Vagina (tissue), 2 donors: Measurements from ENCODE around the gene SHC3. TPM values are rescaled to one million over a fixed set of nuclear protein-coding genes. Genes with fewer than 3 reads are reported as not detected.
A peak's percentile ranks its signal among the peaks of the same experiment; 100 is the strongest.

Experiments used
- DNase-seq, 2 donors: peaks; one replicate each; pipeline ENCODE4 v3.0.0-alpha.2; 2017; ENCODE audit errors: extremely low spot score in 2 of 2
- H3K27ac ChIP-seq: fragments of 200-600 bp; sonication (generic); one replicate; pipeline ENCODE4 v1.5.1; 2019
- H3K27me3 ChIP-seq: fragments of 200-600 bp; sonication (generic); one replicate; pipeline ENCODE4 v1.5.1; 2019
- H3K36me3 ChIP-seq, 2 donors: fragments of 200-600 bp; sonication (generic); one replicate each; pipeline ENCODE4 v1.5.1; 2017 to 2019
- H3K4me1 ChIP-seq: fragments of 200-600 bp; sonication (generic); one replicate; pipeline ENCODE4 v1.5.1; 2019
- H3K4me3 ChIP-seq, 2 donors: fragments of 200-600 bp; sonication (generic); 1 replicate in 1 of 2; 2 replicates in 1 of 2; pipeline ENCODE4 v1.5.1; 2016 to 2019
- H3K9me3 ChIP-seq: fragments of 200-600 bp; sonication (generic); one replicate; pipeline ENCODE4 v1.5.1; 2019
- CTCF ChIP-seq, 3 experiments: fragments of 450-650 bp in 2 of 3; fragments of 200-600 bp in 1 of 3; sonication (generic) in 1 of 3; IDR thresholded peaks; one replicate each; pipeline ENCODE4 v1.5.1; 2017 to 2019; ENCODE audit warnings: antibody characterized with exemption in 3 of 3, mild to moderate bottlenecking in 2 of 3, moderate library complexity in 2 of 3
- POLR2A ChIP-seq, 2 donors: fragments of 450-650 bp; IDR thresholded peaks; one replicate each; pipeline ENCODE4 v1.6.1; 2017; ENCODE audit warnings: antibody characterized with exemption in 2 of 2, mild to moderate bottlenecking in 2 of 2, moderate library complexity in 2 of 2
- POLR2AphosphoS5 ChIP-seq, 2 donors: sonication (generic); formaldehyde crosslinking; IDR thresholded peaks; one replicate each; pipeline ENCODE4 v1.9.0; 2017; ENCODE audit warnings: antibody characterized with exemption in 2 of 2, mild to moderate bottlenecking in 2 of 2, low read depth in 1 of 2; ENCODE audit not compliant: insufficient read depth in 1 of 2
- intact Hi-C: fragments of 100-400 bp; cut with DNase I; formaldehyde crosslinking; loops from one replicate; pipeline ENCODE4 v1.15.1; 2023
- total RNA-seq: library from RNA; depleted of rRNA; stranded (reverse); fragments of >200 nt; gene quantifications from one replicate; pipeline ENCODE4 v1.2.3, GENCODE V29; 2016

Gene SHC3
- total RNA-seq, 1 donor from 2014 or later: 6.1 TPM

DNA sequence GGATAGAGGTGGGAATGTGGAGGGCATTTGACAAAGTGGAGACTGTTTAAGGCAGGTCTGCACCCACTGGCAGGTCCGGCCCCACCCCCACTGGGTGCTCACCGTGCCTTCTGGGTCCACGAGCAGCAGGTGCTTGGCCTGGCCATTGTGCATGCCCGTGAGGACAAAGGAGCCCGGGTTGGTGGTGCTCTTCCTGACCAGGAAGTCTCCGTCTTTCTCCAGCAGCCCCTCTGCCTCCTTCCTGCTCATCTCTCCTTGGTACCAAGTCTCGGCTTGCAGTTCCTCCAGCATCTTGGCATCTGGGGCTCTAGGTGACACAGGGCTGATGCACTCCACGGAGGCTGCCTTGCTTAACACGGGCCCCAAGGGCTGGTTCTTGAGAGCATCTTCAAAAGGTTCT, 140.7 kb downstream of the SHC3 start:
- H3K4me1 ChIP-seq: peaks cover 37% of the 10 kb centered on the region
- H3K27ac ChIP-seq: peak overlapping the region; percentile 66
- H3K9me3 ChIP-seq: no peaks in the 10 kb centered on the region
- peak in 1 of 2 donors; percentile 84 for DNase-seq
- no peaks in the 10 kb centered on the region for H3K36me3 ChIP-seq
- H3K27me3 ChIP-seq: no peaks in the 10 kb centered on the region
- TF ChIP-seq POLR2AphosphoS5 (IDR thresholded peaks at IDR 0.05; ENCODE audit: insufficient read depth in 1 of 2, low read depth in 1 of 2) (no peak), CTCF (IDR thresholded peaks at IDR 0.05) (no peak), POLR2A (IDR thresholded peaks at IDR 0.05) (no peak)
- no peak overlapping the region for H3K4me3 ChIP-seq
- intact Hi-C loops: no loop called here

DNA sequence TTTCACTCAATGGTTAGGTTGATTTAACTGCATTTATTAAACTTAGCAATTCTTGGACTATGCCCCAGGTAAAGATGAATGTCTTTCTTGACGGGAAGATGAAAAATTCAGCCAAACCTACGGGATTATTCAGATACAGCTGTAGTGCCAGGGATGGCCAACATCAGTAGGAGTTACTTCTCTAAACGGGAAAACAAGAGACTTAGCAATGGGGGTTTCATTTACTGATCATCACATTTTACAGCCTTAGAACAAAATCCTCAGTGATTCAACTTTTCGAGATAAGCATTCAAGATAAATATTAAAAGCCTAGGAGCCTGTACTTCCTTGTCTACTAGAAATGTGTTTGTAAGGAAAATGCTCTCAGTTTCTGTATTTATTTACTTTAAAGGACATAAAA, 141.3 kb downstream of the SHC3 start:
- Histone ChIP-seq H3K4me3 (no peak overlapping the region), H3K27me3 (no peaks in the 10 kb centered on the region), H3K27ac (peak overlapping the region; percentile 66), H3K9me3 (no peaks in the 10 kb centered on the region), H3K4me1 (peaks cover 37% of the 10 kb centered on the region), H3K36me3 (no peaks in the 10 kb centered on the region)
- intact Hi-C loops: no loop called here
- TF ChIP-seq POLR2A (IDR thresholded peaks at IDR 0.05) (no peak), CTCF (IDR thresholded peaks at IDR 0.05) (no peak), POLR2AphosphoS5 (IDR thresholded peaks at IDR 0.05; ENCODE audit: insufficient read depth in 1 of 2, low read depth in 1 of 2) (no peak)
- no peak for DNase-seq

GRCh38 chr9:89036891-89037290, 141.7 kb downstream of the SHC3 start:
- intact Hi-C loops: no loop called here
- H3K27me3 ChIP-seq: no peaks in the 10 kb centered on the region
- DNase-seq: peak in 1 of 2 donors; percentile 52
- no peaks in the 10 kb centered on the region for H3K36me3 ChIP-seq
- peaks cover 37% of the 10 kb centered on the region for H3K4me1 ChIP-seq
- no peak overlapping the region for H3K27ac ChIP-seq
- H3K4me3 ChIP-seq: no peak overlapping the region
- no peaks in the 10 kb centered on the region for H3K9me3 ChIP-seq
- TF ChIP-seq POLR2AphosphoS5 (IDR thresholded peaks at IDR 0.05; ENCODE audit: insufficient read depth in 1 of 2, low read depth in 1 of 2) (no peak), POLR2A (IDR thresholded peaks at IDR 0.05) (no peak), CTCF (IDR thresholded peaks at IDR 0.05) (no peak)

- intact Hi-C loops: no loop called here
- peak in 1 of 2 donors; percentile 80 for DNase-seq
- no peak overlapping the region for H3K27ac ChIP-seq
These were observed 142.2 kb downstream of the SHC3 start for GRCh38 chr9:89036383-89036782.

More at GRCh38 chr9:89036383-89036782, 142.2 kb downstream of the SHC3 start:
- no peaks in the 10 kb centered on the region for H3K27me3 ChIP-seq
- no peak overlapping the region for H3K4me3 ChIP-seq
- TF ChIP-seq POLR2A (IDR thresholded peaks at IDR 0.05) (no peak), CTCF (IDR thresholded peaks at IDR 0.05) (no peak), POLR2AphosphoS5 (IDR thresholded peaks at IDR 0.05; ENCODE audit: insufficient read depth in 1 of 2, low read depth in 1 of 2) (no peak)
- peaks cover 37% of the 10 kb centered on the region for H3K4me1 ChIP-seq
- no peaks in the 10 kb centered on the region for H3K9me3 ChIP-seq
- no peaks in the 10 kb centered on the region for H3K36me3 ChIP-seq
